Measurements from ENCODE around the gene TMEM203.

TMEM203 gene

DNA sequence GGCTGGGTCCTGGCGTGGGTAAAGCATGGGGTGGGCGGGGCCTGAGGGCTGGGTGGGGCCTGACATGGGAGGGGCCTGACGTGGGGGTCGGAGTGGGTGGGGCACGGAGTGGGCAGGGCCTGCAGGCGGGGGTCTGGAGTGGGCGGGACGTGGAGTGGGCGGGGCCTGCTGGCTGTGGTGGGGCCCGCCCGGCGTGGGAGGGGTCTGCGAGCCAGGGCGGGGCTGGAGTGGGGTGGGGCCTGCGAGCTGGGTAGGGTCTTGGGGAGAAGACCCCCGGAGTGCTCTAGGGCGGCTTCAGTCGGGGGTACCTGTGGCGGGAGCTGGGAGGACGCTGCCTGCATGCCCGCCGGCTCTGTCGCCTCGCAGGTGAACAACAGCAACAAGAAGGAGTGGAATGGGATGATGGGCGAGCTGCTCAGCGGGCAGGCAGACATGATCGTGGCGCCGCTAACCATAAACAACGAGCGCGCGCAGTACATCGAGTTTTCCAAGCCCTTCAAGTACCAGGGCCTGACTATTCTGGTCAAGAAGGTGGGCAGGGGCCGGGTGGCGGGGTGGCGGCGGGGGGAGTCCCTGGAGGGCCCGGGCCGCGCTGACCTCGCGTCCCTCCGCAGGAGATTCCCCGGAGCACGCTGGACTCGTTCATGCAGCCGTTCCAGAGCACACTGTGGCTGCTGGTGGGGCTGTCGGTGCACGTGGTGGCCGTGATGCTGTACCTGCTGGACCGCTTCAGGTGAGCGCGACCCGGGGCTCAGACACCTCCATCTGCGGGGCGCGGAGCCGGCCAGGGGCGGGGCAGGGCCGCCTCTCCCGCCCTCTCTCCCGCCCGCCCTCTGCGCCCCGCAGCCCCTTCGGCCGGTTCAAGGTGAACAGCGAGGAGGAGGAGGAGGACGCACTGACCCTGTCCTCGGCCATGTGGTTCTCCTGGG is 43.6 kb downstream of the TMEM203 start:
- Histone ChIP-seq H3K27ac (peak overlapping the region in 1 of 21 experiments; percentile 26), H3K4me3 (peak overlapping the region in 1 of 7 experiments; percentile 9)

DNA sequence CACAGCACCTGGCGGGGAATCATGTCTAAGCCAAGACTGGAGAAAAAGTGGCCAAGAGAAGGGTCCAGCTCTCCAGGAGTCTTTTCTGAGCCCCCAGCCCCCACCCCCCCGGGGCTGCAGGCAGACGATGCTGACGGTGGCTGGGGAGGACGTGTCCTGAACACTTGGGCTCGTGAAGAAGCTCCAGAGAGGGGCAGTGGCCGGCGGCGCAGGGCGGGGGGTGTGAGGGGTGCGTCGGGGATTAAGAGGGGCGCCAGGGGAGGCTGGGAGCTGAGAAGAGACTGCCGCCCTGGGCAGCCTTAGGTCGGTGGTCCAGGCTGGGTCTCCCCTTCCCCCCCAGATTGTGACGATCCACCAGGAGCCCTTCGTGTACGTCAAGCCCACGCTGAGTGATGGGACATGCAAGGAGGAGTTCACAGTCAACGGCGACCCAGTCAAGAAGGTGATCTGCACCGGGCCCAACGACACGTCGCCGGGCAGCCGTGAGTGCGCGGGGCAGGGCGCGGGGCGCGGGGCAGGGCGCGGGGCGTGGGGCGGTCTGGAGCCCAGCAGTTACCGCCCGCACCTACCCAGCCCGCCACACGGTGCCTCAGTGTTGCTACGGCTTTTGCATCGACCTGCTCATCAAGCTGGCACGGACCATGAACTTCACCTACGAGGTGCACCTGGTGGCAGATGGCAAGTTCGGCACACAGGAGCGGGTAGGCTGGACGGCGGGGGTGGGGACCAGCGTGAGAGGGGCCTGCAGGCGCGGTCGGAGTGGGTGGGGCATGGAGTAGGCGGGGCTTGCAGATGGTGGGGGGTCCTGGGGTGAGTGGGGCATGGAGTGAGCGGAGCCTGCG is 44.5 kb downstream of the TMEM203 start:
- Histone ChIP-seq H3K27ac (no peak overlapping the region), H3K4me3 (no peak overlapping the region)

GRCh38 chr9:137160054-137160425 is 45.4 kb downstream of the TMEM203 start:
- Histone ChIP-seq H3K27ac (no peak overlapping the region), H3K4me3 (no peak overlapping the region)

DNA sequence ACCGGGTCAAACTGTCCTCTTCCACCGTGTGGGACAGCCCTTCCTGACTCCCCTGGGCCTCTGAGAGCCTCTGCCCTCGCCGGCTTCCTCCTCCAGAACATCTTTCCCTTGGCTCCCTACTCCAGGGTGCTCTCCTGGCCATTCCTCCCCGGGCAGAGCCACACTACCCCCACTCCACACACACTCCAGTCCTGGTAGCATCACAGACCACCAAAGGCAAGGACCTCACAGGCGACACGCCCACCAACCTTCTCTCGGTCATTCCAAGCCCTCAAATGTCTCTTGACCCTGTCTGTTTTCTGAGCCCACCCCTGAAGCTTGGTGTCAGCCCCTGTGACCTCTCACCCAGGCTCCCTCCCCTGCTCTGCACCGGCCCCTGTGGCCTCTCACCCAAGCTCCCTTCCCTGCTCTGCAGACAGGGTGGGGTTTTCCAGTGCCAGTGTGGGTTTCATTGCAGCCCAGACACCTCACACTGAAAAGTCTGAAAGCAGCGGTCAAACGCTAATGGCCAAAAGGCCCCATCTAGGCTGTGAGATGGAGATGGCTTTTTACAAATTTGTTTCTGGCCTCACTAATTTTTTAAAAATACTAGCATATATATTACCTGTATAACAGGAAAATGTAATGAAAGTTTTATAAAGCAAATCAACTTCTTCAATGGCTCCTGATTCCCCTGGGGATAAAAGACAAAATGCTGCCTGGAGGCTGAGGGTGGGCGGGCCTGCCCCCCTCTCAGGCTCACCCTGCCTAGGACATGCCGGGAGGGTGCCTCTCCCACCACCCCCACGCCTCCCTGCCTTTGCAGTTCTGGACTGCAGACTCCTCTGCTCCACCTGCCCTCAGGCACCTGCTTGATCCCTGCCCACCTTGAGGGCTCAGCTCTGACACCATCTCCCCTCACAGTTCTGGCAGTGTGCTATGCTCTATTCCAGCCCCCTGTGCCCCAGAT is 46.1 kb downstream of the TMEM203 start:
- H3K27ac ChIP-seq: no peak overlapping the region
- H3K4me3 ChIP-seq: no peak overlapping the region

- H3K27ac ChIP-seq: no peak overlapping the region
- no peak overlapping the region for H3K4me3 ChIP-seq
Measured at GRCh38 chr9:137158625-137159024, 46.8 kb downstream of the TMEM203 start.

DNA sequence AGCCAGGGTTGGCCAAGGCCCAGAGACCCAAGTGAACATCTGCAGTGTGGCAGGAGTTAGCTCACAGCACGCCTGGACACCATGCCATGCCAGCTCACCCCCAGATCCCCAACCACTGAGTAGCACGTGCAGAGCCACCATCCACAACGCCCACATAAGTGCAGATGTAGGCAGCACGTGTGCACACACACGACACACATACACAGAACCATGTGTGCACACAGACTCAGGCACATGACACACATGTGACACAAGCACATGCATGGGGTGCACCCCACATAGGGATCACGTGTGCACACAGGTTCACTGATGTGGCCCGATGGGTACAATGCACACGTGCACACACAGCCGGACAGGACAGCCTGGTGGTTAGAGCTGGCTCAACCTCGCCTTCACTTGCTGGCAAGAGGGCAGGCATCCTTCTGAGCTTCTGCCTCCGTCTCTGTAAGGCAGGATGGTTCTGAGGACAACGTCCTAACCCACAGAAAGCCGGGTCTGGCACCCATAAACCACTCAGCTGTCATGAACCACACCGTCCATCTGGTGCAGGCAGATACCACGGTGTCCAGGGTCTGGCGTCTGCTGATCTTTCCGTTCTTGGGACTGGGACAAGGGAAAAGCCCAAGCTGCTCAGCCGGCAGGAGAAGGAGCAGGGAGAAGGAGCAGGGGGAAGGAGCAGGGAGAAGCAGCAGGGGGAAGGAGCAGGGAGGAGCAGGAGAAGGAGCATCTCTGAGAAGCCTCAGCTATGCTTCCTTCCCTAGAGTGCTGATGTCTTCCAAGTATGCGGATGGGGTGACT is 47.6 kb downstream of the TMEM203 start:
- Histone ChIP-seq H3K4me3 (no peak overlapping the region), H3K27ac (no peak overlapping the region)

- Histone ChIP-seq H3K27ac (no peak overlapping the region), H3K4me3 (peak overlapping the region in 3 of 7 experiments; percentile 2 to 23 (median 18))
Measured at GRCh38 chr9:137156567-137157375, 48.7 kb downstream of the TMEM203 start.

All from skin epidermis (tissue), 12 donors.